Caco-2 (cell line): ENCODE results near the gene SAMD8. TPM values are rescaled to one million over a fixed set of nuclear protein-coding genes. Genes with fewer than 3 reads are reported as not detected.

Source experiments
- BruUV-seq: library from RNA; stranded (reverse); fragments of 400-500 nt; replicated peaks from 2 replicates; lab custom pipeline; 2021; lab: Mats Ljungman, UMichigan
- CTCF ChIA-PET: fragments of 300-600 bp; sonication (Branson Sonifier 250); formaldehyde crosslinking; loops from one replicate; lab custom pipeline; 2022; ENCODE audit warnings: antibody characterized with exemption; lab: Charles Lee
- POLR2A ChIA-PET: fragments of 300-600 bp; sonication (Branson Sonifier 250); formaldehyde crosslinking; loops from one replicate; lab custom pipeline; 2022; ENCODE audit warnings: antibody characterized with exemption; lab: Charles Lee
- DNase-seq, 2 experiments: peaks; one replicate each; pipeline versions ENCODE4 v3.0.0 to v3.0.0-alpha.2; 2020 to 2022
- H3K27me3 ChIP-seq: replicated peaks from 2 replicates; pipeline ENCODE4 v1.6.0; 2011; ENCODE audit warnings: low read length; ENCODE audit not compliant: control insufficient read depth, insufficient read depth
- H3K36me3 ChIP-seq: 2 replicates; pipeline ENCODE4 v1.5.1; 2011; ENCODE audit warnings: low read length; ENCODE audit not compliant: control insufficient read depth, insufficient read depth
- H3K4me1 ChIP-seq: fragments of 250-450 bp; sonication (Bioruptor Pico); 2 replicates; pipeline ENCODE4 v1.5.1; 2020; ENCODE audit warnings: mild to moderate bottlenecking
- H3K4me3 ChIP-seq: 2 replicates; pipeline ENCODE4 v1.5.1; 2011; ENCODE audit warnings: low read depth, mild to moderate bottlenecking, control low read depth, low read length
- H3K9me3 ChIP-seq: fragments of 250-450 bp; sonication (Bioruptor Pico); 2 replicates; pipeline ENCODE4 v1.5.1; 2020; ENCODE audit warnings: mild to moderate bottlenecking, moderate library complexity
- H3K27ac Mint-ChIP-seq: one replicate; pipeline ENCODE4 v1.8.0; 2022; ENCODE audit warnings: mixed read lengths; ENCODE audit not compliant: unreplicated experiment
- H3K27me3 Mint-ChIP-seq: one replicate; pipeline ENCODE4 v1.8.0; 2022; ENCODE audit warnings: mixed read lengths; ENCODE audit not compliant: insufficient read depth, unreplicated experiment
- H3K36me3 Mint-ChIP-seq: one replicate; pipeline ENCODE4 v1.8.0; 2022; ENCODE audit warnings: mild to moderate bottlenecking, mixed read lengths; ENCODE audit not compliant: insufficient read depth, unreplicated experiment
- H3K4me1 Mint-ChIP-seq: one replicate; pipeline ENCODE4 v1.8.0; 2022; ENCODE audit warnings: low read depth, mixed read lengths; ENCODE audit not compliant: unreplicated experiment
- H3K4me3 Mint-ChIP-seq: one replicate; pipeline ENCODE4 v1.8.0; 2022; ENCODE audit warnings: mild to moderate bottlenecking, moderate library complexity, mixed read lengths; ENCODE audit not compliant: unreplicated experiment
- H3K9me3 Mint-ChIP-seq: one replicate; pipeline ENCODE4 v1.8.0; 2022; ENCODE audit warnings: mixed read lengths; ENCODE audit not compliant: unreplicated experiment
- intact Hi-C: fragments of 100-400 bp; cut with micrococcal nuclease; formaldehyde crosslinking; loops from one replicate; pipeline ENCODE4 v1.10.0; 2022; ENCODE audit not compliant: unreplicated experiment
- total RNA-seq: library from RNA; stranded (reverse); gene quantifications from 2 replicates; pipeline ENCODE4 v1.2.3, GENCODE V29; 2022
- TF ChIP-seq, protein P1 (sequence below), 2 experiments: fragments of 200-600 bp in 1 of 2; IDR thresholded peaks; 1 replicate in 1 of 2; 2 replicates in 1 of 2; pipeline versions ENCODE4 v1.5.1 to v1.8.0; 2011 to 2022; ENCODE audit warnings: antibody characterized with exemption in 1 of 2, control low read depth in 1 of 2, inconsistent platforms in 1 of 2, low read depth in 1 of 2, low read length in 1 of 2, mild to moderate bottlenecking in 1 of 2, moderate library complexity in 1 of 2; ENCODE audit not compliant: insufficient read depth in 1 of 2, severe bottlenecking in 1 of 2, unreplicated experiment in 1 of 2

The SAMD8 gene
- total RNA-seq, 1 experiment from 2014 or later: 25.2 TPM

- no peaks in the 10 kb centered on the region for H3K9me3 ChIP-seq
- Mint-ChIP-seq H3K4me1 (no peaks in the 10 kb centered on the region), H3K36me3 (no peaks in the 10 kb centered on the region), H3K27ac (no peak overlapping the region), H3K4me3 (no peak overlapping the region), H3K9me3 (no peaks in the 10 kb centered on the region), H3K27me3 (no peaks in the 10 kb centered on the region)
- POLR2A ChIA-PET: no interaction called here
- BruUV-seq: no TSS peak
- no peak for DNase-seq
- CTCF ChIA-PET: no interaction called here
- H3K27me3 ChIP-seq: no peaks in the 10 kb centered on the region
- no peaks in the 10 kb centered on the region for H3K36me3 ChIP-seq
- TF ChIP-seq, protein P1, sequence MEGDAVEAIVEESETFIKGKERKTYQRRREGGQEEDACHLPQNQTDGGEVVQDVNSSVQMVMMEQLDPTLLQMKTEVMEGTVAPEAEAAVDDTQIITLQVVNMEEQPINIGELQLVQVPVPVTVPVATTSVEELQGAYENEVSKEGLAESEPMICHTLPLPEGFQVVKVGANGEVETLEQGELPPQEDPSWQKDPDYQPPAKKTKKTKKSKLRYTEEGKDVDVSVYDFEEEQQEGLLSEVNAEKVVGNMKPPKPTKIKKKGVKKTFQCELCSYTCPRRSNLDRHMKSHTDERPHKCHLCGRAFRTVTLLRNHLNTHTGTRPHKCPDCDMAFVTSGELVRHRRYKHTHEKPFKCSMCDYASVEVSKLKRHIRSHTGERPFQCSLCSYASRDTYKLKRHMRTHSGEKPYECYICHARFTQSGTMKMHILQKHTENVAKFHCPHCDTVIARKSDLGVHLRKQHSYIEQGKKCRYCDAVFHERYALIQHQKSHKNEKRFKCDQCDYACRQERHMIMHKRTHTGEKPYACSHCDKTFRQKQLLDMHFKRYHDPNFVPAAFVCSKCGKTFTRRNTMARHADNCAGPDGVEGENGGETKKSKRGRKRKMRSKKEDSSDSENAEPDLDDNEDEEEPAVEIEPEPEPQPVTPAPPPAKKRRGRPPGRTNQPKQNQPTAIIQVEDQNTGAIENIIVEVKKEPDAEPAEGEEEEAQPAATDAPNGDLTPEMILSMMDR (IDR thresholded peaks at IDR 0.05; ENCODE audit: insufficient read depth in 1 of 2, low read depth in 1 of 2, low read length in 1 of 2, severe bottlenecking in 1 of 2, unreplicated experiment in 1 of 2): no peak
- no peaks in the 10 kb centered on the region for H3K4me1 ChIP-seq
- intact Hi-C loops: no loop called here
- no peak overlapping the region for H3K4me3 ChIP-seq
Observed at GRCh38 chr10:75066271-75066670, 45.2 kb upstream of the SAMD8 start.

DNA sequence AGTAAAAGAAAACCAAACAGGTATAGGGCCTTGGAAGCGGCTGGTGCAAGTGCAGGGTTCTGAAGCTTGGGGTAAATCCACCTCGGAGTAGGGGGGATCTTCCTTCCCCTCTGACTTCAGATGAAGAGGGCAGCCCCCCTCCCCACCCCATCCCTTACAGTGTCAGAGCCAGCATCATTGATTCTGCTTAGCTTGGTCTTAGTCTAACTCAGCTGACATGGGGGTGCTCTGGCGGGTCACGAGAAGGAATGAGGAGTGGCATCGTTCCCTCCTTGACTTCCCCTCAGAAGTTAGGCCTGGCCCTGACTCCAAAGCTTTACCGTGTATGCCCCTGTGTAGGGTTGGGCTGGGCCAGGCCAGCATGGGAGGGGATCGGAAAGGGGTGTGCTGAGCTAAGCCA lies 44.2 kb upstream of the SAMD8 start:
- Histone ChIP-seq H3K36me3 (no peaks in the 10 kb centered on the region), H3K27me3 (no peaks in the 10 kb centered on the region), H3K4me1 (no peaks in the 10 kb centered on the region), H3K9me3 (no peaks in the 10 kb centered on the region), H3K4me3 (no peak overlapping the region)
- H3K27me3 Mint-ChIP-seq: no peaks in the 10 kb centered on the region
- no peaks in the 10 kb centered on the region for H3K4me1 Mint-ChIP-seq
- TF ChIP-seq, protein P1 (IDR thresholded peaks at IDR 0.05; ENCODE audit: insufficient read depth in 1 of 2, low read depth in 1 of 2, low read length in 1 of 2, severe bottlenecking in 1 of 2, unreplicated experiment in 1 of 2): no peak
- no TSS peak for BruUV-seq
- no peak overlapping the region for H3K4me3 Mint-ChIP-seq
- DNase-seq: no peak
- POLR2A ChIA-PET: interaction anchor here (0.7 kb wide), 1 partner anchor 598 kb away, joined by 3 read pairs; no protein-coding TSS in a partner anchor
- H3K27ac Mint-ChIP-seq: no peak overlapping the region
- no peaks in the 10 kb centered on the region for H3K36me3 Mint-ChIP-seq
- intact Hi-C loops: no loop called here
- CTCF ChIA-PET: no interaction called here
- no peaks in the 10 kb centered on the region for H3K9me3 Mint-ChIP-seq

GRCh38 chr10:75068523-75068922 lies 42.9 kb upstream of the SAMD8 start:
- no peaks in the 10 kb centered on the region for H3K36me3 Mint-ChIP-seq
- no peaks in the 10 kb centered on the region for H3K27me3 Mint-ChIP-seq
- DNase-seq: no peak
- intact Hi-C loops: no loop called here
- Histone ChIP-seq H3K4me3 (no peak overlapping the region), H3K9me3 (no peaks in the 10 kb centered on the region), H3K27me3 (no peaks in the 10 kb centered on the region), H3K36me3 (no peaks in the 10 kb centered on the region), H3K4me1 (no peaks in the 10 kb centered on the region)
- TF ChIP-seq, protein P1 (IDR thresholded peaks at IDR 0.05; ENCODE audit: insufficient read depth in 1 of 2, low read depth in 1 of 2, low read length in 1 of 2, severe bottlenecking in 1 of 2, unreplicated experiment in 1 of 2): no peak
- POLR2A ChIA-PET: no interaction called here
- no peak overlapping the region for H3K27ac Mint-ChIP-seq
- no peaks in the 10 kb centered on the region for H3K4me1 Mint-ChIP-seq
- CTCF ChIA-PET: no interaction called here
- H3K9me3 Mint-ChIP-seq: no peaks in the 10 kb centered on the region
- no peak overlapping the region for H3K4me3 Mint-ChIP-seq
- BruUV-seq: no TSS peak
